GM19395 (cell line): ENCODE data around the gene TBC1D23.
"Not testable (repeated sequence)": the region's sequence is repeated elsewhere in the genome, so short reads cannot be mapped to it uniquely, and the experiment has no call there.

Experiments used
- ATAC-seq: cut with Tn5 transposase; IDR thresholded peaks from one replicate; pipeline ENCODE4 v1.9.1; 2021; ENCODE audit warnings: mild to moderate bottlenecking, moderate library complexity; ENCODE audit not compliant: unreplicated experiment

TBC1D23 gene

DNA sequence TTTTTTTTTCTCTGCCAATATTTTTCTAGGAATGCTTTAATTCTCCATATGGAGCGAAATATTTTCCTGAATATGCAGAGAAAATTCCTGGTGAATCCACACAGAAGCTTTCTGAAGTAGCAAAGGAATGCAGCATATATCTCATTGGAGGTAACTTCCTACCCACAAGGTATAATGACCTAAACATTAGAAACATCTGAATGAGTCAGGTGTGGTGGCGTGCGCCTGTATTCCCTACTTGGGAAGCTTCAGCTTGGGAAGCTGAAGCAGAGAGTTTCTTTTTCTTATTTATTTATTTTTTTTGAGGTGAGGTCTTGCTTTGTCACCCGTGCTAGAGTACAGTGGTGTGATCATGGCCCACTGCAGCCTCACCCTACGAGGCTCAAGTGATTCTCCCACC lies 79.0 kb downstream of the TBC1D23 start:
- ATAC-seq: no peak

DNA sequence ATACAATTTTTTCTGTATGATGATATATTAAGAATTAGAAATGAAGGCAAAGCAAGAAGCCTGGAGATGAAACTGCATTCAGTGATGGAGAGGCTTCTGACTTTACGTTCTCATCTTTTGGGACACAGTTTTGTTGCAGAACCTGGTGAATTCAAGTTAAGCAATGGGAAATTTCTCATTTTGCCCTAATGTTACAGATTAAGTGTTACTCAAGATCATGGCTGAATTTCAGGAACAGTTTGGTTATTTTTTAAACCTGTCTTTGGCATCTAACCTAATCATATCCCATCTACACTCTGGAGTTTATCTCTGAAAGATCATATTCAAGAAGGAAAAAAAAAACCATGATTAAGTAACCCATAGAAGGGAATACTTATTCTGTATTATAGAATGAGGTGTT lies 79.7 kb downstream of the TBC1D23 start:
- ATAC-seq: no peak

DNA sequence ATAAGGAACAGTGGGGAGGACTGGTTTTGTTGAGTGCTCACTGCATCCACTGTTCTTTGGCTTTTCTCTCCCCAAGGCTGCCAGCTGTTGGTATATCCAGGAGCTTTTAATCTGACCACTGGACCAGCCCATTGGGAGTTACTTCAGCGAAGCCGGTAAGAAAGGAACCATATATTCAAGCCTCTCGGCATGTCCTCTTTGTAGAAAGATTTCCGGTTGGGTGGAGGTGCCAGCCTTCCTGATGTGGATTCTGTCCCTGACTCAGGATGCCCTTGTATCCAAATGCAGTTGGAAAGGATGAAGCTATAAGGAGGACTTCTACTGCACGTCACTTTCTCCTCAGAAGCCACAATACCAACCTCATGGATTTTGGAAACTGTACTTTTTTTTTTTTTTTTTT lies 87.9 kb downstream of the TBC1D23 start:
- no peak for ATAC-seq

DNA sequence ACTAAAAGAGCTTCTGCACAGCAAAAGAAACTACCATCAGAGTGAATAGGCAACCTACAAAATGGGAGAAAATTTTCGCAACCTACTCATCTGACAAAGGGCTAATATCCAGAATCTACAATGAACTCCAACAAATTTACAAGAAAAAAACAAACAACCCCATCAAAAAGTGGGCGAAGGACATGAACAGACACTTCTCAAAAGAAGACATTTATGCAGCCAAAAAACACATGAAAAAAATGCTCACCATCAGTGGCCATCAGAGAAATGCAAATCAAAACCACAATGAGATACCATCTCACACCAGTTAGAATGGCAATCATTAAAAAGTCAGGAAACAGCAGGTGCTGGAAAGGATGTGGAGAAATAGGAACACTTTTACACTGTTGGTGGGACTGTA lies 91.0 kb downstream of the TBC1D23 start:
- ATAC-seq: not testable (repeated sequence)

DNA sequence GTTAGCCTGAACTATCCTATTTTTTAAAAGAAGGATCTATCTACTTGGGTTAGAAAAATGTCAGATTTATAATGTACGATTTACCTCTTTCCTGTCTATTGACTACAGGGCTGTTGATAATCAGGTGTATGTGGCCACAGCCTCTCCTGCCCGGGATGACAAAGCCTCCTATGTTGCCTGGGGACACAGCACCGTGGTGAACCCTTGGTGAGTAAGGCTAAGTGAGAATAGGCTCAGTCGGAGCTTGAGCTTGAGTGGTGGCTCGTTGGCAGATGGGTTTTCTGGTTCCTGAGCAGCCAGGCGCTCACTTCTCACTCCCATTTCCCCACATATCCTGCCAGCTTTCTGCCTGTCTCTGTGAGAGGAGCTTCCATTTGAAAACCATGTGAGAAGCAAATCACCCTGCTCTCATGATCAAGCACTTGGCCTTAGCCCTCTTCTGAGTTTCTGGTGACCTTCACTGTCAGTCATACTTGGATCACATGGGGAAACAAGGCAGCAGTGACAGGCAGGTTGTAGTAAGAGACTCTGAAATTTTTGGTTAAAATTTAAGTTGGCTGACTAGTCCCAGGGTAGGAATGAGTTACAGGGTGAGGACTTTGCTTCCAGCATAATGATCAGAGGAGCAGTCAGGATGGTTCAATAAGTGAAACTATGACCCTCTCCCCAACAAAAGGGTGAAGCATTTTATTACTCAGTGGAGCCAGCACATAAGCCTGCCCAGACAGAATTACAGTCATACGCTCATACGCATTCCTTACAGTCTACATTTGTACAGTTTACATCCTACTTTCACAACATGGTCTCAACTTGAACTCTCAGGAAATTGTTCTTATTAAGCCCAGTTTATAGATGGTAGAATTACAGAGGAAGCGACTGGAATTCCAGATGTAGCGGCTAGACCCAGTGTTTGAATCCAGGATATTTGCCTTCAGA lies 91.8 kb downstream of the TBC1D23 start:
- ATAC-seq: no peak

DNA sequence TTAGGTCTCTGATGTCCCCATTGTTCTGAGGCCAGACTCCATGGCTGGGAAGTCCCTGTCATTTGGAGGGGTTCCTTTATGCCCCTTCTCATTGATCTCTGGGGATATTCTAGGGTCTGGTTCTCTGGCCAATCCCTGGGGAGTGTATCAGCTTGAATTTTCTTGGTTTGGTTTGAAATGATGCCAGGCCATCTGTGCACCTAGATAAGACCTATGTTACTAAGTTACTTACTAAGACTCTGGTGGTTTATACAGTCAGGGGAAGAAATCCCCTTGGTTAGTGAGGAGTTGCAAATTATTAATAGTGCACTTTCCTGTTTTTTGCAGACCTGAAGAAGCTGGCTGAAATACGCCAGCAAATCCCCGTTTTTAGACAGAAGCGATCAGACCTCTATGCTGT lies 94.1 kb downstream of the TBC1D23 start:
- ATAC-seq: no peak

DNA sequence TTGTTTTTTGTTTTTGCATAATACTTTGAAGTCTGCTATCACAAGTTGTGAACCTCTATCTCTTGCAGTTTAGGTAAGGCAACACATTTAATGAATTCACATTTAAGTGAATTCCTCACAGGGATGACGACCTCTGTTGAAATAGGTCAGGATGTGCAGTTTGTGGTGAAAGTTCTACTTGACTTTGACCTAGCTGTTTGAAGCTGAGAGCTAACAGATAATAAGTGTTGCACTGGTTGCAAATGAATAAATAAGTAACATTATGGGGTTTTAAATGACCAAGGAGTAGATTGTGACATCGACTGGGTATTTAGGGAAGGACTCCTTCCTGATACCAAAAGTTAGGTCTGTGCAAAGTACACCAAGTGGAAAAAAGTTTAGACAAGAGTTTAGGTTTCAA lies 97.6 kb downstream of the TBC1D23 start:
- no peak for ATAC-seq

DNA sequence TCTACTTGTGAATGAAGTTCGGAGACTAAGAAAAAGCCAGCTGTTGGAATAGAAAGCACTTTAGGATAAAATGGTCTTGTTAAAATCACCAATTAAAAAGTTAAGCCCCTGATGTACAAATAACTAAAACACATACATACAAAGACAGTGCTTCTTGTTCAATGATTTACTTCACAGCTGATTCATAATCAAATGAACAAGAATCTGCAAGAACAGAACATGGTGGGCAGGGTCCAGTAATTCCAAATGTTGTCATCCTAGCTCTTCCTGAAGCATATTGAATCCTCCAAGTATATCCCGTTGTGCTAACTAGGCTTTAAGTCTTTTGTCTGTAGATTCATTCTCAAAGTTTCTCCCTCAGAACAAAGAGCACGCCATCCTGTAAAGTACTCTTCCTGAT lies 98.2 kb downstream of the TBC1D23 start:
- ATAC-seq: no peak

DNA sequence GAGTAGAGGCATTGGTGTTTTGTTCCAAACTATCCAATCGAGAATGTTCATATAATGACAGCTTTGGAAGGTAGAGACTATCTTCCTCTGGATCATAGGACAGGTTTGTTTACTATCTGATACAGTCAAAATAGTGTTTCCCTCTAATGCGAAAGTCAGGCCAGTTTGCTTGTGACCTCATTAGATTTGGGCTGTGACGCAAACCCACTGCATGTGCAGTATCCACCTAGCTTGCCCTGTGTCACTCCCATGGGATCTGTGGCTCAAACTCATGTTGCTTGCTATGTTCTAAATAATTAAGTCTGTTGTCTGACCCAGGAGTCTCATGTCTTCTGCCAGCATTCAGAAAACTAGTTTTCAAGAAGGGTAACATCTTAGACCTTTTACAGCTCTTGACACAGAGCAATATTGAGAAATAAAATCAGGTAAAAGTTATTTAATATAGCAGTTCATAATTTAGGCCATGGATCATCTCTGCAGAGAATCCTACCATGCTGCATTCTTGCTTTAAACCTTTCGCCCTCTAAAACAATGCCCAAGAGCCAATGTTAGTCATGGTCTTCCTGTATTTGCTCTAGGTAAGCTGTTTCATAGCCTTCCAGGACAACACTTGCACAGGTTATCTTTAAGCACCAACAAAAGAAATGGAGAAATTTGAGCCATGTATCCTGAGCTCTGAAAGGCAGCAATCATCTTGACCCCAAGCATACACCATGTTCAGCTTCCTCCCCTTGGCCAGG lies 100.1 kb downstream of the TBC1D23 start:
- ATAC-seq: no peak

DNA sequence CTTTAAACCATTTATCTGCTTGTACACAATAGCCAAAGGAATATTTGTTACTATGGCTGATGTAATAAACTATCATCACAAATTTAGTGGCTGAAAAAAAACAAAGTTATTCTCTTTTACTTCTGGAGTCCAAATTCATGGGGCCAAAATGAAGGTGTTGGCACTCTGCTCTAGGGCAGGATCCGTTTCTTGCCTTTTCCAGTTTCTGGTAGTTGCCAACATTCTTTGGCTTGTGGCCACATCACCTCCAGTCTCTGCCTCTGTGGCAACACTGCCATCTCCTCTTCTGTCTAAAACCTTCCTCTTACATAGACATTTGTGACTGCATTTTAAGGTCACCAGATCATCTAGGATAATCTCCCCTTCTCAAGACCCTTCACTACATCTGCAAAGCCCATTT lies 101.1 kb downstream of the TBC1D23 start:
- no peak for ATAC-seq

DNA sequence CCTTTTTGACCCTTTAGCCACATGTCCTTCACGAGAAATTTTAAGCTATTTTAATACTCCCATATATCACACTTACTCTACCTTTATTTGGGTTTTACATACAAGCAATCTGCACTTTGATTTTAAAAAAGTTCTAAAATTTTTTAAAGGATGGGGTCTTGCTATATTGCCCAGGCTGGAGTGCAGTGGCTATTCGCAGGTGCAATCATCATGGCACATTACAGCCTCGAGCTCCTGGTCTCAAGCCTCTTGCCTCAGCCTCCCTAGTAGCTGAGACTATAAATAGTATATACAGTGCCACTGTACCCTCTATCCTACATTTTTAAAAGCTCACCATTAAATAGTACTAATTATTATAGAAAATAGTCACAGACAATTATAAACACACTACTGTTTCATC lies 103.6 kb downstream of the TBC1D23 start:
- no peak for ATAC-seq

DNA sequence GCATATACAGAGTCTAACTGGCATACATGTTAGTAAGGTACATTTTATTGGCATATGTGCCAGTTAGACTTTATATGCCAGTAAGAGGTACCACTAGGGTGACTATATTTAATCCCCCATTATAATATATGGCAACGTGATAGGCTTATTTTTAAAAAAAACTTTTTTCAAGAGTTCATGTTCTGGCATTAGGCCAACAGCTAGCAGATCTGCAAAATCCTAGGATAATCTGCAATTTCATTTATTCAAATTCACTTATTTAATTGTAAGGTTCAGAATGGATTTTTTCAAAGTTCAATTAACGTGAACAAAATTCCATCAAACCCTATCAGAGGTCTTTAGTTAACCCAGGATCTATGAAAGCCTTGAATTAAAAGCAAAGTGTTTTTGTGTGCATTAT lies 105.6 kb downstream of the TBC1D23 start:
- ATAC-seq: no peak

DNA sequence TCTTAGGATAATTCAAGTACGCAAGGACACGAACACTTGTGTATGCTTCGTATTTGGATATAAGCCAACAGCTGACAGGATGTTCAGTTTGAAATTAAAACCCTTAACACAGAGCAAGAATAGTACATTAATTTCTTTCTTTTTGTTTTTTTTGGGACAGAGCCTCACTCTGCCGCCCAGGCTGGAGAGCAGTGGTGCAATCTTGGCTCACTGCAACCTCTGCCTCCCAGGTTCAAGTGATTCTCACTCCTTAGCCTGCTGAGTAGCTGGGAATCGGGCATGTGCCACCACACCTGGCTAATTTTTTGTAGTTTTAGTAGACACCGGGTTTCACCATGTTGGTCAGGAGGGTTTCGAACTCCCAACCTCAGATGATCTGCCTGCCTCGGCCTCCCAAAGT lies 107.6 kb downstream of the TBC1D23 start:
- ATAC-seq: no peak

DNA sequence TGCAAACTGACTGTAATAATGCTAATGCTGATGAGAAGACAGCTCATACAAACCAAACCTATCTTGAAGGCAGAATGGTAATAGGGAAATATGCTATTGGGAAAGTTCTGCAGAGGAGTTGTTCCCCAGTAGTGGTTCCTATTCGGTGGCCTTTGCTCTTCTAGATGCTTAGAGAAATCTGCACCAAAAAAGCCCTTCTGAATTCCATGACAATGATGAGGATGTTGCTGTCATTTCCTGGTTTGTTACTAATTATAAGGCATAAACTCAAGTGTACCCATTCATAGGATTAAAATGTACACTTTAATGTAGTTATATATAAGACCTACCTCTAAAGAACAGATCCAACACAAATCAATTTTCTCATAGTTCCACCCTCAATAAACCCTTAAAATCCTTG lies 110.0 kb downstream of the TBC1D23 start:
- no peak for ATAC-seq

DNA sequence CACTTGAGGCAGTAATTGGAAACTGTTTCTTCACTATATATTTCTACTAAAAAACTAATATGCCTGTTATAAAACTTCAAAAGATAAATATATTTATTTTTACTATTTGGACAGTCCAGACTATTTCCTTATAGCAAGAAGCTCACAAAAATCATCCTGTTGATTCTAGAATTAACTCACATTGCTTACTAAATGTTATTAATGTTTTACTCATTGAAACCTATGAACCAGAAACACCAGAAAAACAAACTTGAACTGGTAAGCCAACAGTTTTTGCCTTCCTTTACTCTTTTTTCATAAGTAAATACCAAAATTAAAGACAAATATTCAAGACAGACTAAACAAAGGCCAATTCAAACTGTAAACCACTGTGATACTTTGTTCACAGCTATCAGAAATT lies 113.7 kb downstream of the TBC1D23 start:
- ATAC-seq: no peak
